NCI-H1694 (cell line): ENCODE results near the gene PNPLA4.

Experiments
- DNase-seq: peaks from one replicate; lab custom pipeline; 2025; lab: John Stamatoyannopoulos, UW

Gene PNPLA4

GRCh38 chrX:7852166-7852565 is 75.0 kb downstream of the PNPLA4 start:
- no peak for DNase-seq
